MCF 10A (cell line): ENCODE data around the gene ELAVL2. TPM values are rescaled to one million over a fixed set of nuclear protein-coding genes. Genes with fewer than 3 reads are reported as not detected.
A peak's percentile ranks its signal among the peaks of the same experiment; 100 is the strongest.

Experiments used
- Bru-seq: library from RNA; stranded (reverse); fragments of 400-500 nt; gene quantifications from one replicate; lab custom pipeline; 2021; lab: Mats Ljungman, UMichigan
- BruChase-seq, 2 experiments: library from RNA; stranded (reverse); fragments of 400-500 nt; gene quantifications; one replicate each; lab custom pipeline; 2021; lab: Mats Ljungman, UMichigan
- BruUV-seq: library from RNA; stranded (reverse); fragments of 400-500 nt; replicated peaks from 2 replicates; lab custom pipeline; 2021; lab: Mats Ljungman, UMichigan
- CTCF ChIA-PET: fragments of 300-600 bp; sonication (Branson Sonifier 250); formaldehyde crosslinking; extraction: SDS; loops from one replicate; lab custom pipeline; 2021; ENCODE audit warnings: antibody characterized with exemption, inconsistent platforms; lab: Yijun Ruan, JAX
- POLR2A ChIA-PET: fragments of 300-600, 350-650 bp; sonication (Branson Sonifier 250); formaldehyde crosslinking; extraction: SDS; loops from one replicate; lab custom pipeline; 2020; ENCODE audit warnings: antibody characterized with exemption, inconsistent platforms; lab: Yijun Ruan, JAX
- DNase-seq: peaks from one replicate; pipeline ENCODE4 v3.0.0-alpha.2; 2018; ENCODE audit not compliant: unreplicated experiment
- H3K27ac Mint-ChIP-seq: one replicate; pipeline ENCODE4 v1.8.0; 2022; ENCODE audit warnings: mild to moderate bottlenecking, low read depth, mixed read lengths; ENCODE audit not compliant: unreplicated experiment
- H3K27me3 Mint-ChIP-seq: one replicate; pipeline ENCODE4 v1.8.0; 2022; ENCODE audit warnings: mixed read lengths; ENCODE audit not compliant: insufficient read depth, unreplicated experiment
- H3K36me3 Mint-ChIP-seq: one replicate; pipeline ENCODE4 v1.8.0; 2022; ENCODE audit warnings: mild to moderate bottlenecking, moderate library complexity, mixed read lengths; ENCODE audit not compliant: insufficient read depth, unreplicated experiment
- H3K4me1 Mint-ChIP-seq: one replicate; pipeline ENCODE4 v1.8.0; 2022; ENCODE audit warnings: mixed read lengths; ENCODE audit not compliant: insufficient read depth, unreplicated experiment
- H3K4me3 Mint-ChIP-seq: one replicate; pipeline ENCODE4 v1.8.0; 2022; ENCODE audit warnings: mild to moderate bottlenecking, moderate library complexity, mixed read lengths; ENCODE audit not compliant: unreplicated experiment
- H3K9me3 Mint-ChIP-seq: one replicate; pipeline ENCODE4 v1.8.0; 2022; ENCODE audit warnings: mixed read lengths; ENCODE audit not compliant: unreplicated experiment
- intact Hi-C: fragments of 100-400 bp; cut with micrococcal nuclease; formaldehyde crosslinking; loops from 2 replicates; pipeline ENCODE4 v1.14.1; 2022
- long read RNA-seq: library from polyadenylated mRNA; stranded (forward); transcript quantifications from one replicate; pipeline ENCODE4 v2.0.0, GENCODE V29; 2022
- total RNA-seq: library from RNA; stranded (reverse); gene quantifications from 2 replicates; pipeline ENCODE4 v1.2.3, GENCODE V29; 2022
- TF ChIP-seq, protein P1 (sequence below): fragments of 200-600 bp; IDR thresholded peaks from one replicate; pipeline ENCODE4 v1.8.0; 2022; ENCODE audit warnings: antibody characterized with exemption, mild to moderate bottlenecking; ENCODE audit not compliant: unreplicated experiment

Gene ELAVL2
- 1.6 and 6.0 TPM in 2 replicates for total RNA-seq
- Bru-seq, nascent RNA, result percentile 42 among the genes with signal in this experiment
- percentile 33 among the genes with signal in this experiment for BruChase-seq, experiment 1, labeled RNA remaining after a 6-hour chase
- percentile 36 among the genes with signal in this experiment for BruChase-seq, experiment 2, labeled RNA remaining after a 2-hour chase
- long read RNA-seq, partial matches to known transcripts, result 3 of 4 reads
- long read RNA-seq, other reads (novel, unspliced or antisense), result 0 of 4 reads

- intact Hi-C loops, result loop anchor here (10.0 kb wide), 4 partner anchors 141 to 1849 kb away; partner anchors contain the start of gene TUSC1
- no TSS peak for BruUV-seq
- TF ChIP-seq, protein P1, sequence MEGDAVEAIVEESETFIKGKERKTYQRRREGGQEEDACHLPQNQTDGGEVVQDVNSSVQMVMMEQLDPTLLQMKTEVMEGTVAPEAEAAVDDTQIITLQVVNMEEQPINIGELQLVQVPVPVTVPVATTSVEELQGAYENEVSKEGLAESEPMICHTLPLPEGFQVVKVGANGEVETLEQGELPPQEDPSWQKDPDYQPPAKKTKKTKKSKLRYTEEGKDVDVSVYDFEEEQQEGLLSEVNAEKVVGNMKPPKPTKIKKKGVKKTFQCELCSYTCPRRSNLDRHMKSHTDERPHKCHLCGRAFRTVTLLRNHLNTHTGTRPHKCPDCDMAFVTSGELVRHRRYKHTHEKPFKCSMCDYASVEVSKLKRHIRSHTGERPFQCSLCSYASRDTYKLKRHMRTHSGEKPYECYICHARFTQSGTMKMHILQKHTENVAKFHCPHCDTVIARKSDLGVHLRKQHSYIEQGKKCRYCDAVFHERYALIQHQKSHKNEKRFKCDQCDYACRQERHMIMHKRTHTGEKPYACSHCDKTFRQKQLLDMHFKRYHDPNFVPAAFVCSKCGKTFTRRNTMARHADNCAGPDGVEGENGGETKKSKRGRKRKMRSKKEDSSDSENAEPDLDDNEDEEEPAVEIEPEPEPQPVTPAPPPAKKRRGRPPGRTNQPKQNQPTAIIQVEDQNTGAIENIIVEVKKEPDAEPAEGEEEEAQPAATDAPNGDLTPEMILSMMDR, result no peak
- H3K27ac Mint-ChIP-seq, result no peak within 1 kb of the TSS
- H3K27me3 Mint-ChIP-seq, result peaks cover 16% of the 10 kb centered on the region
- H3K4me3 Mint-ChIP-seq, result no peak within 1 kb of the TSS
- ChIA-PET POLR2A (interaction anchor here (0.7 to 3.5 kb wide), 12 partner anchors 10 to 143 kb away, joined by 3 to 39 read pairs (median 3); no protein-coding TSS in a partner anchor), CTCF (interaction anchor here (0.6 to 0.7 kb wide), 2 partner anchors 8 to 287 kb away, joined by 3 read pairs; no protein-coding TSS in a partner anchor)
- peak; percentile 95 for DNase-seq
- H3K4me1 Mint-ChIP-seq, result no peaks in the 10 kb centered on the region
- no peaks in the 10 kb centered on the region for H3K36me3 Mint-ChIP-seq
- no peaks in the 10 kb centered on the region for H3K9me3 Mint-ChIP-seq
Measured at GRCh38 chr9:23826120-23826629, at the start of gene ELAVL2. Gene ELAVL2, minus strand, starts transcription at chr9:23826240. Its CDS starts 64,006 bp downstream, at chr9:23762234.

GRCh38 chr9:23858234-23858633, 32.2 kb upstream of the ELAVL2 start:
- no TSS peak for BruUV-seq
- Mint-ChIP-seq H3K4me3 (no peak overlapping the region), H3K27me3 (peaks cover 41% of the 10 kb centered on the region), H3K4me1 (no peaks in the 10 kb centered on the region), H3K27ac (no peak overlapping the region), H3K36me3 (no peaks in the 10 kb centered on the region), H3K9me3 (peaks cover 1% of the 10 kb centered on the region)
- no peak for DNase-seq
- ChIA-PET CTCF (no interaction called here), POLR2A (no interaction called here)
- TF ChIP-seq, protein P1, result no peak
- intact Hi-C loops, result no loop called here

- H3K27me3 Mint-ChIP-seq, result peaks cover 34% of the 10 kb centered on the region
- no peak for DNase-seq
- H3K4me3 Mint-ChIP-seq, result no peak overlapping the region
- H3K27ac Mint-ChIP-seq, result no peak overlapping the region
- no TSS peak for BruUV-seq
- no peaks in the 10 kb centered on the region for H3K9me3 Mint-ChIP-seq
- intact Hi-C loops, result no loop called here
- no peaks in the 10 kb centered on the region for H3K36me3 Mint-ChIP-seq
- TF ChIP-seq, protein P1, result no peak
- ChIA-PET CTCF (no interaction called here), POLR2A (no interaction called here)
- H3K4me1 Mint-ChIP-seq, result no peaks in the 10 kb centered on the region
Measured at GRCh38 chr9:23855873-23856604, 30.0 kb upstream of the ELAVL2 start.
